Fibroblast of mammary gland (primary cell): ENCODE measurements around the gene TSPAN12.

ENCODE experiments used
- DNase-seq: peaks from one replicate; pipeline ENCODE4 v3.0.0-alpha.2; 2010; ENCODE audit warnings: low read depth
- H3K4me3 ChIP-seq: 2 replicates; pipeline ENCODE4 v1.5.1; 2011; ENCODE audit warnings: low read depth, mild to moderate bottlenecking, low read length, moderate library complexity; ENCODE audit not compliant: control insufficient read depth
- CTCF ChIP-seq: conservative IDR thresholded peaks from 2 replicates; pipeline ENCODE4 v1.5.1; 2011; ENCODE audit warnings: low read depth, low read length, inconsistent platforms; ENCODE audit not compliant: control insufficient read depth, insufficient read depth

Gene TSPAN12

GRCh38 chr7:120799147-120799546 lies 58.8 kb downstream of the TSPAN12 start:
- H3K4me3 ChIP-seq, result no peak overlapping the region
- no peak for DNase-seq
- no peak for TF ChIP-seq CTCF

- no peak for DNase-seq
- H3K4me3 ChIP-seq, result no peak overlapping the region
- no peak for TF ChIP-seq CTCF
Observed at GRCh38 chr7:120797026-120797645, 60.8 kb downstream of the TSPAN12 start.

GRCh38 chr7:120794106-120794729 lies 63.7 kb downstream of the TSPAN12 start:
- DNase-seq, result peak; percentile 6
- TF ChIP-seq CTCF, result no peak
- no peak overlapping the region for H3K4me3 ChIP-seq

- H3K4me3 ChIP-seq, result no peak overlapping the region
- TF ChIP-seq CTCF, result no peak
- no peak for DNase-seq
Observed at GRCh38 chr7:120793213-120793936, 64.6 kb downstream of the TSPAN12 start.

- H3K4me3 ChIP-seq, result no peak overlapping the region
- DNase-seq, result no peak
- no peak for TF ChIP-seq CTCF
Observed at GRCh38 chr7:120792861-120793130, 65.1 kb downstream of the TSPAN12 start.

GRCh38 chr7:120792091-120792860 lies 65.7 kb downstream of the TSPAN12 start:
- peak; percentile 70 for DNase-seq
- TF ChIP-seq CTCF, result peak; percentile 93
- no peak overlapping the region for H3K4me3 ChIP-seq
